Right lobe of liver (tissue), 6 donors: ENCODE data around the gene SNRNP40. TPM values are rescaled to one million over a fixed set of nuclear protein-coding genes. Genes with fewer than 3 reads are reported as not detected.

Source experiments
- ATAC-seq, 4 donors: fragments of 200-7000 bp; cut with Tn5 transposase; one replicate each; pipeline ENCODE4 v1.9.1; 2020; ENCODE audit warnings: mild to moderate bottlenecking in 4 of 4, moderate library complexity in 4 of 4
- DNase-seq, 3 donors: peaks; one replicate each; pipeline ENCODE4 v3.0.0-alpha.2; 2020
- H3K27ac ChIP-seq, 3 donors: fragments of 200-600 bp; one replicate each; pipeline ENCODE4 v1.8.0; 2022
- H3K27me3 ChIP-seq, 2 donors: fragments of 200-600 bp; one replicate each; pipeline ENCODE4 v1.8.0; 2022
- H3K36me3 ChIP-seq, 4 donors: fragments of 200-600 bp; sonication (generic) in 1 of 4; one replicate each; pipeline versions ENCODE4 v1.5.1 to v1.8.0; 2017 to 2022; ENCODE audit warnings: control low read depth in 1 of 4
- H3K4me1 ChIP-seq, 4 donors: fragments of 200-600 bp; sonication (generic) in 1 of 4; one replicate each; pipeline versions ENCODE4 v1.5.1 to v1.8.0; 2017 to 2022; ENCODE audit warnings: control low read depth in 1 of 4
- H3K4me3 ChIP-seq, 3 donors: fragments of 200-600 bp; one replicate each; pipeline ENCODE4 v1.8.0; 2022
- H3K9me3 ChIP-seq, 4 donors: fragments of 200-600 bp; sonication (generic) in 1 of 4; one replicate each; pipeline versions ENCODE4 v1.5.1 to v1.8.0; 2017 to 2022; ENCODE audit warnings: control low read depth in 1 of 4
- POLR2A ChIP-seq: fragments of 450-650 bp; IDR thresholded peaks from one replicate; pipeline ENCODE4 v1.6.1; 2017; ENCODE audit warnings: antibody characterized with exemption, mild to moderate bottlenecking
- WGBS: methylation state at CpG from one replicate; pipeline ENCODE4 v1.1.6; 2018; ENCODE audit warnings: low coverage, low lambda C conversion rate; ENCODE audit not compliant: insufficient coverage; ENCODE audit errors: missing lambda C conversion rate; 5-methylcytosine and 5-hydroxymethylcytosine counted together
- intact Hi-C, 2 donors: fragments of 100-400 bp; cut with DNase I; formaldehyde crosslinking; loops; one replicate each; pipeline versions ENCODE4 v1.11.2 to v1.14.1; 2022
- total RNA-seq, 6 experiments: library from RNA; depleted of rRNA in 2 of 6; stranded (reverse); fragments of >200 nt in 2 of 6; fragmentation: NEBNext Ultra II Directional in 3 of 6; extraction: Animal tissue kit (Norgen Biotek cat#: 25700) in 3 of 6; gene quantifications; one replicate each; pipeline versions ENCODE4 v1.1.0 to v1.2.4, GENCODE V29; 2016 to 2023
- TF ChIP-seq, protein P1 (sequence below), 4 donors: fragments of 200-600 bp in 3 of 4; fragments of 450-650 bp in 1 of 4; IDR thresholded peaks; one replicate each; pipeline versions ENCODE4 v1.5.1 to v1.8.0; 2016 to 2022; ENCODE audit warnings: antibody characterized with exemption in 4 of 4, mild to moderate bottlenecking in 2 of 4
- donor health status: DM: no; HTN: yes; CAD: no.
- donor health status: DM: no; HTN: no; CAD: no.
- donor health status: DM: no; HTN: no; CAD: no.
- donor health status: DM: no; HTN: yes; CAD: no.
- donor health status: DM: no; HTN: yes; CAD: no.

SNRNP40 gene
- total RNA-seq, 6 experiments from 2014 or later = 12.2 to 18.9 (median 14.9) TPM

DNA sequence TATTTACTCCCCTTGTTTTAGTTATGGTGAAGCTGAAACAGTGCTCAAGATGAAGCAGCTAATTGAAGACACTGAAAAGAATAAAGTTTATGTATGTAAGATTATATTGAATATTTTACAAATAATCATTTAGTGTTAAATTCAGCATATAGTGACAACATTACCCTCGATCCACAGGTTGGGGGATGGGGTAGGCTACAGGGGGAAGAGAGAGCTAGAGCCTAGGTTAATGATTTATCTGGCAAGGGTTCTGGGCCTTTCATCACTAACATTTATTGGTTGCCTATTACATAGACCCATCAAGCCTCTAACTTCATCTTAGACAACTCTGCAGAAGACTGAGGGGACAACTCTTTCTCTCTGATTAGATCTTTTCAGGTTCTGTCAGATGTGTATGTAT, 21.6 kb upstream of the SNRNP40 start:
- ATAC-seq (no peak), DNase-seq (no peak)
- Histone ChIP-seq H3K4me3 (no peak overlapping the region), H3K9me3 (no peaks in the 10 kb centered on the region), H3K27me3 (no peaks in the 10 kb centered on the region), H3K4me1 (no peaks in the 10 kb centered on the region), H3K36me3 (peaks cover 0 to 13% (median 0%) of the 10 kb centered on the region in 4 donors), H3K27ac (no peak overlapping the region)
- intact Hi-C loops = no loop called here
- 45% methylated on average over 1 of the region's 1 CpG for WGBS
- TF ChIP-seq, protein P1, sequence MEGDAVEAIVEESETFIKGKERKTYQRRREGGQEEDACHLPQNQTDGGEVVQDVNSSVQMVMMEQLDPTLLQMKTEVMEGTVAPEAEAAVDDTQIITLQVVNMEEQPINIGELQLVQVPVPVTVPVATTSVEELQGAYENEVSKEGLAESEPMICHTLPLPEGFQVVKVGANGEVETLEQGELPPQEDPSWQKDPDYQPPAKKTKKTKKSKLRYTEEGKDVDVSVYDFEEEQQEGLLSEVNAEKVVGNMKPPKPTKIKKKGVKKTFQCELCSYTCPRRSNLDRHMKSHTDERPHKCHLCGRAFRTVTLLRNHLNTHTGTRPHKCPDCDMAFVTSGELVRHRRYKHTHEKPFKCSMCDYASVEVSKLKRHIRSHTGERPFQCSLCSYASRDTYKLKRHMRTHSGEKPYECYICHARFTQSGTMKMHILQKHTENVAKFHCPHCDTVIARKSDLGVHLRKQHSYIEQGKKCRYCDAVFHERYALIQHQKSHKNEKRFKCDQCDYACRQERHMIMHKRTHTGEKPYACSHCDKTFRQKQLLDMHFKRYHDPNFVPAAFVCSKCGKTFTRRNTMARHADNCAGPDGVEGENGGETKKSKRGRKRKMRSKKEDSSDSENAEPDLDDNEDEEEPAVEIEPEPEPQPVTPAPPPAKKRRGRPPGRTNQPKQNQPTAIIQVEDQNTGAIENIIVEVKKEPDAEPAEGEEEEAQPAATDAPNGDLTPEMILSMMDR (IDR thresholded peaks at IDR 0.05) = no peak
- TF ChIP-seq POLR2A = no peak

DNA sequence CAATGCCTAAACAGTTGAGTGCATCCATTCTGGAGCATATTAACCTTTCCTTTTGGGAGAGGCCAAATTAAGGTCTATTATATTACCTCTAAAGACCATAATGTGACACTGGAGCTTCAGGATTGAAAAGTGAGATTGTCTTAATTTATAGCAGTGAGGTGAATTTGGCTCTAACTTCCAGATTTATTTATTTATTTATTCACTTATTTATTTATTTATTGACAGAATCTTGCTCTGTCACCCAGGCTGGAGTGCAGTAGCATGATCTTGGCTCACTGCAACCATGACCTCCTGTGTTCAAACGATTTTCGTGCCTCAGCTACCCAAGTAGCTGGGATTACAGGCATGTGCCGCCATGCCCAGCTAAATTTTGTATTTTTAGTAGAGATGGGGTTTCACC, 19.3 kb upstream of the SNRNP40 start:
- intact Hi-C loops = no loop called here
- no peak overlapping the region for H3K4me3 ChIP-seq
- WGBS = 95% methylated on average over 3 of the region's 3 CpGs
- ATAC-seq (no peak), DNase-seq (no peak)
- TF ChIP-seq, protein P1 (IDR thresholded peaks at IDR 0.05) = no peak
- TF ChIP-seq POLR2A = no peak
- peaks cover 0 to 26% (median 2%) of the 10 kb centered on the region in 4 donors for H3K36me3 ChIP-seq
- H3K9me3 ChIP-seq = no peaks in the 10 kb centered on the region
- H3K27me3 ChIP-seq = no peaks in the 10 kb centered on the region
- H3K27ac ChIP-seq = no peak overlapping the region
- H3K4me1 ChIP-seq = no peaks in the 10 kb centered on the region

DNA sequence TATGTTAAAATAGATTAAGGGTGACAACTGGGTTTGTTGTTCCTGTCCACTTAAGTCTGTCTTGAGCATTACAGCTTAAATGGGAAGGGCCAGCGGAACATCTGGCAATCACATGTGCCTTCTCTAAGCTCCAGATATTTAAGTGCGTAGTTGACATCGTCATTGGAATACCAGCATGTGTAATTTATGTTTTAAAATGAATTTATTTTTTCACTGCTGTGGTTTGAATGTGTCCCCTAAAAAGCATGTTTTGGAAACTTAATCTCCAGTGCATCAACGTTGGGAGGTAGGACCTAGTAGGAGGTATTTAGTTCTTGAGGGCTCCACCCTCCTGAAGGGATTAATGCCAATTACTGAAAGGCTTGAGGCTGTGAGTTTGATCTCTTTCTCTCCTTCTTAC, 13.6 kb upstream of the SNRNP40 start:
- WGBS = 92% methylated on average over 4 of the region's 4 CpGs
- intact Hi-C loops = no loop called here
- no peak for TF ChIP-seq POLR2A
- TF ChIP-seq, protein P1 (IDR thresholded peaks at IDR 0.05) = no peak
- Histone ChIP-seq H3K9me3 (no peaks in the 10 kb centered on the region), H3K36me3 (peaks cover 0 to 20% (median 2%) of the 10 kb centered on the region in 4 donors), H3K4me1 (no peaks in the 10 kb centered on the region), H3K4me3 (no peak overlapping the region), H3K27ac (no peak overlapping the region), H3K27me3 (no peaks in the 10 kb centered on the region)
- DNase-seq = no peak
- ATAC-seq = no peak

DNA sequence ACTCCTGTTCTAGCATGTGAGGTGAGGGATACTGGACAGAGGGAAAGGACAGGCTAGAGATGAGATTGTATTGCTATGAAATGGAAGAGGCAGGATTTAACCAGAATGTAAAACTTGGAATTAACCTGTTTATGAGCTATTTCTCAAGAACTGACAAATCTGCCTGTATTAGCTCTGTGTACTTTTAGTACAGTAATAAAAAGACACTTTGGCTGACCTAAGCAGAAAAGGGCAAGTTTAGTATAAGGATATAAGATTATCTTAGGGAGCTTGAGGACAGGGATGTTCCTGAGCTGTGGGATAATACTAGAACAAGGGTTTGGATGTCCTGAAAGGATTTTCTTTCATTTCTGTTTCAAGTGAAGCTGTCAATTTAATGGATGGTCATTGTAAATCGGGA, 11.4 kb upstream of the SNRNP40 start:
- Histone ChIP-seq H3K4me3 (no peak overlapping the region), H3K9me3 (no peaks in the 10 kb centered on the region), H3K36me3 (peaks cover 0 to 20% (median 2%) of the 10 kb centered on the region in 4 donors), H3K27ac (no peak overlapping the region), H3K27me3 (no peaks in the 10 kb centered on the region), H3K4me1 (no peaks in the 10 kb centered on the region)
- DNase-seq (no peak), ATAC-seq (no peak)
- TF ChIP-seq, protein P1 (IDR thresholded peaks at IDR 0.05) = no peak
- TF ChIP-seq POLR2A = no peak
- 5% methylated on average over 1 of the region's 1 CpG for WGBS
- intact Hi-C loops = no loop called here

DNA sequence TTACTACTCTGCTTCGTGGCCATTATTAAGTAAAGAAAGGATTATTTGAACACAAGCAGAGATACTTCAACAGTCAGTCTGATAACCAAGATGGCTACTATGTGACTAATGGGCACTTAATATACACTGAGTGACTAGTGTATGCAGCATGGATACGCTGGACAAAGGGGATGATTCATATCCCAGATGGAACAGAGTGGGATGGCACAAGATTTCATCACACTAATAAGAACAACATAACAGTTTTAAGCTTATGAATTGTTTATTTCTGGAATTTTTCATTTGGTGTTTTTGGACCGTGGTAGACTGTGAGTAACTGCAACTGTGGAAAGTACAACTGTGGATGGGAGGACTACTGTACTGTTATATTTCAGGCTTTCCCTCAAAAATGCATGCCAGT, 9.7 kb upstream of the SNRNP40 start:
- H3K36me3 ChIP-seq = peaks cover 0 to 9% (median 0%) of the 10 kb centered on the region in 4 donors
- intact Hi-C loops = no loop called here

More for the DNA sequence above, 9.7 kb upstream of the SNRNP40 start:
- DNase-seq = no peak
- no peak for ATAC-seq
- Histone ChIP-seq H3K27me3 (no peaks in the 10 kb centered on the region), H3K4me3 (no peak overlapping the region), H3K27ac (no peak overlapping the region), H3K4me1 (no peaks in the 10 kb centered on the region), H3K9me3 (no peaks in the 10 kb centered on the region)
- TF ChIP-seq POLR2A = no peak
- TF ChIP-seq, protein P1 (IDR thresholded peaks at IDR 0.05) = no peak
- WGBS = 86% methylated on average over 3 of the region's 3 CpGs
